Inflammatory macrophage (primary cell): Measurements from ENCODE around the gene RMND5A.
"Not testable (repeated sequence)": the region's sequence is repeated elsewhere in the genome, so short reads cannot be mapped to it uniquely, and the experiment has no call there.

ENCODE experiments used
- DNase-seq, 2 donors: peaks; one replicate each; pipeline ENCODE4 v3.0.0-alpha.2; 2020 to 2022

The RMND5A gene

GRCh38 chr2:86719263-86719636 lies 841 bp upstream of the RMND5A start:
- DNase-seq = not testable (repeated sequence)

- DNase-seq = peak; percentile 21 to 55
Observed at GRCh38 chr2:86720540-86721320, 639 bp downstream of the RMND5A start.

- not testable (repeated sequence) for DNase-seq
Observed at GRCh38 chr2:86725706-86726105, 5.6 kb downstream of the RMND5A start.

GRCh38 chr2:86732040-86732525 lies 12.0 kb downstream of the RMND5A start:
- DNase-seq = not testable (repeated sequence)

GRCh38 chr2:86732837-86733236 lies 12.7 kb downstream of the RMND5A start:
- not testable (repeated sequence) for DNase-seq

- not testable (repeated sequence) for DNase-seq
Observed at GRCh38 chr2:86733528-86733927, 13.4 kb downstream of the RMND5A start.

- DNase-seq = not testable (repeated sequence)
Observed at GRCh38 chr2:86734896-86735295, 14.8 kb downstream of the RMND5A start.

- DNase-seq = not testable (repeated sequence)
Observed at GRCh38 chr2:86739485-86739884, 19.4 kb downstream of the RMND5A start.

GRCh38 chr2:86739889-86740288 lies 19.8 kb downstream of the RMND5A start:
- DNase-seq = not testable (repeated sequence)

- not testable (repeated sequence) for DNase-seq
Observed at GRCh38 chr2:86741889-86742498, 21.9 kb downstream of the RMND5A start.

- DNase-seq = no peak
Observed at GRCh38 chr2:86744152-86744551, 24.1 kb downstream of the RMND5A start.

- DNase-seq = no peak
Observed at GRCh38 chr2:86746939-86747338, 26.8 kb downstream of the RMND5A start.

GRCh38 chr2:86747711-86748639 lies 27.9 kb downstream of the RMND5A start:
- DNase-seq = peak; percentile 57 to 59

- no peak for DNase-seq
Observed at GRCh38 chr2:86750240-86750839, 30.2 kb downstream of the RMND5A start.

- no peak for DNase-seq
Observed at GRCh38 chr2:86751778-86752177, 31.7 kb downstream of the RMND5A start.

GRCh38 chr2:86752934-86753333 lies 32.8 kb downstream of the RMND5A start:
- DNase-seq = no peak

GRCh38 chr2:86753606-86754005 lies 33.5 kb downstream of the RMND5A start:
- DNase-seq = no peak

GRCh38 chr2:86758405-86758804 lies 38.3 kb downstream of the RMND5A start:
- DNase-seq = no peak

GRCh38 chr2:86760371-86760770 lies 40.3 kb downstream of the RMND5A start:
- DNase-seq = no peak

GRCh38 chr2:86764661-86765309 lies 44.7 kb downstream of the RMND5A start:
- DNase-seq = peak; percentile 29 to 35

GRCh38 chr2:86765310-86765695 lies 45.2 kb downstream of the RMND5A start:
- DNase-seq = no peak
